Neural cell (in vitro differentiated cells): ENCODE data around the gene TMCO2. TPM values are rescaled to one million over a fixed set of nuclear protein-coding genes. Genes with fewer than 3 reads are reported as not detected.

Experiments used
- H2AFZ ChIP-seq: fragments of 200-600, 300-800 bp; sonication (generic), shearing (Covaris generic); 2 replicates; pipeline ENCODE4 v1.6.0; 2014; ENCODE audit warnings: low read depth, mild to moderate bottlenecking, antibody characterized with exemption, low read length, moderate library complexity
- H3F3A ChIP-seq: fragments of 200-600 bp; shearing (Covaris generic); 2 replicates; pipeline ENCODE4 v1.6.1; 2016; ENCODE audit warnings: mild to moderate bottlenecking, moderate library complexity, mixed read lengths, antibody characterized with exemption, low read length; ENCODE audit not compliant: insufficient read depth, poor library complexity, severe bottlenecking
- H3K27ac ChIP-seq: fragments of 200-600, 300-800 bp; sonication (generic), shearing (Covaris generic); 2 replicates; pipeline ENCODE4 v1.5.1; 2014; ENCODE audit warnings: mild to moderate bottlenecking, low read length, moderate library complexity
- H3K27me3 ChIP-seq: fragments of 300-800, 200-600 bp; sonication (generic), shearing (Covaris generic); 2 replicates; pipeline ENCODE4 v1.6.0; 2014; ENCODE audit warnings: mild to moderate bottlenecking, low read depth, low read length, moderate library complexity; ENCODE audit not compliant: insufficient read depth
- H3K36me3 ChIP-seq: fragments of 300-800, 200-600 bp; sonication (generic), shearing (Covaris generic); 2 replicates; pipeline ENCODE4 v1.5.1; 2014; ENCODE audit warnings: mild to moderate bottlenecking, antibody characterized with exemption, low read length, moderate library complexity; ENCODE audit not compliant: insufficient read depth
- H3K4me2 ChIP-seq: fragments of 300-800, 200-600 bp; sonication (generic), shearing (Covaris generic); 2 replicates; pipeline ENCODE4 v1.6.0; 2014; ENCODE audit warnings: mild to moderate bottlenecking, low read length
- H3K4me3 ChIP-seq: fragments of 300-800, 200-600 bp; sonication (generic), shearing (Covaris generic); 2 replicates; pipeline ENCODE4 v1.5.1; 2014; ENCODE audit warnings: mild to moderate bottlenecking, low read length, moderate library complexity
- H3K79me2 ChIP-seq: fragments of 200-600 bp; shearing (Covaris generic); replicated peaks from 2 replicates; pipeline ENCODE4 v1.6.0; 2014; ENCODE audit warnings: mild to moderate bottlenecking, low read length, moderate library complexity; ENCODE audit not compliant: insufficient read depth
- H3K9ac ChIP-seq: fragments of 300-800, 200-600 bp; sonication (generic), shearing (Covaris generic); 2 replicates; pipeline ENCODE4 v1.6.1; 2016; ENCODE audit warnings: mild to moderate bottlenecking, low read length, mixed read lengths
- H3K9me2 ChIP-seq: fragments of 200-600 bp; shearing (Covaris generic); 2 replicates; pipeline ENCODE4 v1.6.1; 2016; ENCODE audit warnings: mild to moderate bottlenecking, low read length, mixed read lengths; ENCODE audit not compliant: insufficient read depth
- H3K9me3 ChIP-seq: fragments of 200-600, 300-800 bp; sonication (generic), shearing (Covaris generic); 2 replicates; pipeline ENCODE4 v1.6.1; 2016; ENCODE audit warnings: mild to moderate bottlenecking, mixed run types, low read length, moderate library complexity, mixed read lengths
- H4K20me1 ChIP-seq: fragments of 200-600 bp; shearing (Covaris generic); 2 replicates; pipeline ENCODE4 v1.6.1; 2016; ENCODE audit warnings: mild to moderate bottlenecking, mixed run types; ENCODE audit not compliant: insufficient read depth
- EP300 ChIP-seq: fragments of 450-650 bp; conservative IDR thresholded peaks from 2 replicates; pipeline ENCODE4 v1.6.1; 2014; ENCODE audit warnings: antibody characterized with exemption, mild to moderate bottlenecking, moderate library complexity; ENCODE audit not compliant: poor library complexity, severe bottlenecking
- EZH2 ChIP-seq: fragments of 200-600, 300-800 bp; shearing (Covaris generic), sonication (generic); IDR thresholded peaks from 2 replicates; pipeline ENCODE4 v1.6.1; 2014; ENCODE audit warnings: antibody characterized with exemption, low read length, borderline replicate concordance, mild to moderate bottlenecking; ENCODE audit not compliant: insufficient read depth, poor library complexity, severe bottlenecking
- MXI1 ChIP-seq: fragments of 450-650 bp; conservative IDR thresholded peaks from 2 replicates; pipeline ENCODE4 v1.6.1; 2014; ENCODE audit warnings: antibody characterized with exemption, mild to moderate bottlenecking; ENCODE audit not compliant: poor library complexity, severe bottlenecking
- POLR2AphosphoS5 ChIP-seq: IDR thresholded peaks from 2 replicates; pipeline ENCODE4 v1.6.1; 2012
- RAD21 ChIP-seq: fragments of 450-650 bp; conservative IDR thresholded peaks from 2 replicates; pipeline ENCODE4 v1.6.1; 2014; ENCODE audit warnings: antibody characterized with exemption, mild to moderate bottlenecking, moderate library complexity
- SMC3 ChIP-seq: fragments of 450-650 bp; conservative IDR thresholded peaks from 2 replicates; pipeline ENCODE4 v1.6.1; 2014; ENCODE audit warnings: antibody characterized with exemption, mild to moderate bottlenecking, moderate library complexity; ENCODE audit not compliant: poor library complexity
- TAF1 ChIP-seq: IDR thresholded peaks from 2 replicates; pipeline ENCODE4 v1.6.1; 2012; ENCODE audit warnings: low read depth
- polyA plus RNA-seq: library from polyadenylated mRNA; depleted of rRNA; stranded (reverse); fragments of >200 nt; gene quantifications from 2 replicates; pipeline ENCODE4 v1.2.3, GENCODE V29; 2014
- TF ChIP-seq, protein P1 (sequence below): fragments of 450-650 bp; IDR thresholded peaks from 2 replicates; pipeline ENCODE4 v1.5.1; 2014; ENCODE audit warnings: antibody characterized with exemption, mild to moderate bottlenecking, moderate library complexity; ENCODE audit not compliant: poor library complexity, severe bottlenecking
- TF ChIP-seq, protein P2 (sequence below): IDR thresholded peaks from 2 replicates; pipeline ENCODE4 v1.6.1; 2012; ENCODE audit warnings: borderline replicate concordance

The TMCO2 gene
- polyA plus RNA-seq, 1 donor from 2014 or later, result not detected

DNA sequence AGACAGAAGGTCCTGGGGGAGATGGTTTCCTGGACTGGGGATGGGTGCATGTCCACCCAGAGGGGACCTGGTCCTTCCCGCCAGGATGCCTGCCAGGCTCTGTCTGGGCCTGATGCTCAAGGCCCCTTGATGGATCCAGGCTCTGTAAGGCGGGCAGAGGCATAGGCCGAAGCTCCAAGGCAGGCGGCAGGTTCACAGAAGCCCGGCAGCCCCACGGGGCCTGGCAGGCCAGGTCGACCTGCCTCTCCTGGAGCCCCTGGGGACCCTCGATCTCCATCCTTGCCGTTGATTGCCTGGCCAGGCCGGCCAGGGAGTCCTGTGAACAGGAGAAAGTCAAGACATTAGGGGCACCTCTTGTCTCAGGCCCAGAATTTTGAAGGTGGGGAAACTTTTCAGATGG, 53.3 kb downstream of the TMCO2 start:
- Histone ChIP-seq H3F3A (no peaks in the 10 kb centered on the region), H2AFZ (no peak overlapping the region), H3K36me3 (no peaks in the 10 kb centered on the region), H3K4me3 (no peak overlapping the region), H3K9ac (no peak overlapping the region), H3K27me3 (no peaks in the 10 kb centered on the region), H3K9me2 (no peaks in the 10 kb centered on the region), H3K9me3 (no peaks in the 10 kb centered on the region), H3K4me2 (no peak overlapping the region), H4K20me1 (no peaks in the 10 kb centered on the region), H3K27ac (no peak overlapping the region), H3K79me2 (no peaks in the 10 kb centered on the region)
- TF ChIP-seq EP300 (no peak), TAF1 (no peak), SMC3 (no peak), RAD21 (no peak), POLR2AphosphoS5 (no peak), MXI1 (no peak), EZH2 (no peak)
- TF ChIP-seq, protein P1, sequence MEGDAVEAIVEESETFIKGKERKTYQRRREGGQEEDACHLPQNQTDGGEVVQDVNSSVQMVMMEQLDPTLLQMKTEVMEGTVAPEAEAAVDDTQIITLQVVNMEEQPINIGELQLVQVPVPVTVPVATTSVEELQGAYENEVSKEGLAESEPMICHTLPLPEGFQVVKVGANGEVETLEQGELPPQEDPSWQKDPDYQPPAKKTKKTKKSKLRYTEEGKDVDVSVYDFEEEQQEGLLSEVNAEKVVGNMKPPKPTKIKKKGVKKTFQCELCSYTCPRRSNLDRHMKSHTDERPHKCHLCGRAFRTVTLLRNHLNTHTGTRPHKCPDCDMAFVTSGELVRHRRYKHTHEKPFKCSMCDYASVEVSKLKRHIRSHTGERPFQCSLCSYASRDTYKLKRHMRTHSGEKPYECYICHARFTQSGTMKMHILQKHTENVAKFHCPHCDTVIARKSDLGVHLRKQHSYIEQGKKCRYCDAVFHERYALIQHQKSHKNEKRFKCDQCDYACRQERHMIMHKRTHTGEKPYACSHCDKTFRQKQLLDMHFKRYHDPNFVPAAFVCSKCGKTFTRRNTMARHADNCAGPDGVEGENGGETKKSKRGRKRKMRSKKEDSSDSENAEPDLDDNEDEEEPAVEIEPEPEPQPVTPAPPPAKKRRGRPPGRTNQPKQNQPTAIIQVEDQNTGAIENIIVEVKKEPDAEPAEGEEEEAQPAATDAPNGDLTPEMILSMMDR, result no peak
- TF ChIP-seq, protein P2, sequence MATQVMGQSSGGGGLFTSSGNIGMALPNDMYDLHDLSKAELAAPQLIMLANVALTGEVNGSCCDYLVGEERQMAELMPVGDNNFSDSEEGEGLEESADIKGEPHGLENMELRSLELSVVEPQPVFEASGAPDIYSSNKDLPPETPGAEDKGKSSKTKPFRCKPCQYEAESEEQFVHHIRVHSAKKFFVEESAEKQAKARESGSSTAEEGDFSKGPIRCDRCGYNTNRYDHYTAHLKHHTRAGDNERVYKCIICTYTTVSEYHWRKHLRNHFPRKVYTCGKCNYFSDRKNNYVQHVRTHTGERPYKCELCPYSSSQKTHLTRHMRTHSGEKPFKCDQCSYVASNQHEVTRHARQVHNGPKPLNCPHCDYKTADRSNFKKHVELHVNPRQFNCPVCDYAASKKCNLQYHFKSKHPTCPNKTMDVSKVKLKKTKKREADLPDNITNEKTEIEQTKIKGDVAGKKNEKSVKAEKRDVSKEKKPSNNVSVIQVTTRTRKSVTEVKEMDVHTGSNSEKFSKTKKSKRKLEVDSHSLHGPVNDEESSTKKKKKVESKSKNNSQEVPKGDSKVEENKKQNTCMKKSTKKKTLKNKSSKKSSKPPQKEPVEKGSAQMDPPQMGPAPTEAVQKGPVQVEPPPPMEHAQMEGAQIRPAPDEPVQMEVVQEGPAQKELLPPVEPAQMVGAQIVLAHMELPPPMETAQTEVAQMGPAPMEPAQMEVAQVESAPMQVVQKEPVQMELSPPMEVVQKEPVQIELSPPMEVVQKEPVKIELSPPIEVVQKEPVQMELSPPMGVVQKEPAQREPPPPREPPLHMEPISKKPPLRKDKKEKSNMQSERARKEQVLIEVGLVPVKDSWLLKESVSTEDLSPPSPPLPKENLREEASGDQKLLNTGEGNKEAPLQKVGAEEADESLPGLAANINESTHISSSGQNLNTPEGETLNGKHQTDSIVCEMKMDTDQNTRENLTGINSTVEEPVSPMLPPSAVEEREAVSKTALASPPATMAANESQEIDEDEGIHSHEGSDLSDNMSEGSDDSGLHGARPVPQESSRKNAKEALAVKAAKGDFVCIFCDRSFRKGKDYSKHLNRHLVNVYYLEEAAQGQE, result no peak

Other genes starting within 250 kb of the TMCO2 start
- gene CAP1, start 207.2 kb upstream of the TMCO2 start, polyA plus RNA-seq, result 162 and 168 TPM in 2 replicates
- gene PPT1, start 150.7 kb upstream of the TMCO2 start, polyA plus RNA-seq, result 58.1 and 64.6 TPM in 2 replicates
- 23.4 and 26.7 TPM in 2 replicates for gene RLF, start 86.5 kb upstream of the TMCO2 start, polyA plus RNA-seq
- gene ZMPSTE24, start 10.3 kb downstream of the TMCO2 start, polyA plus RNA-seq, result 26.9 and 32.9 TPM in 2 replicates
- gene COL9A2, start 69.3 kb downstream of the TMCO2 start, polyA plus RNA-seq, result 1.3 and 2.3 TPM in 2 replicates
- 46.8 and 56.3 TPM in 2 replicates for gene SMAP2, start 125.8 kb downstream of the TMCO2 start, polyA plus RNA-seq
- gene ZFP69B, start 202.5 kb downstream of the TMCO2 start, polyA plus RNA-seq, result 18.2 and 21.6 TPM in 2 replicates
- gene ZFP69, start 229.4 kb downstream of the TMCO2 start, polyA plus RNA-seq, result 11.6 and 12.3 TPM in 2 replicates